ENCODE results near the gene SLC13A5.
"Not testable (repeated sequence)": the region's sequence is repeated elsewhere in the genome, so short reads cannot be mapped to it uniquely, and the experiment has no call there.

SLC13A5 gene

GRCh38 chr17:6683081-6683684 lies 30.0 kb downstream of the SLC13A5 start:
- no peak for DNase-seq

- DNase-seq = no peak
These were observed 30.8 kb downstream of the SLC13A5 start for GRCh38 chr17:6682339-6682738.

- DNase-seq = no peak
These were observed 31.5 kb downstream of the SLC13A5 start for GRCh38 chr17:6681671-6682070.

- no peak for DNase-seq
These were observed 32.0 kb downstream of the SLC13A5 start for GRCh38 chr17:6681176-6681575.

- DNase-seq = no peak
These were observed 33.9 kb downstream of the SLC13A5 start for GRCh38 chr17:6679241-6679640.

GRCh38 chr17:6677946-6678345 lies 35.2 kb downstream of the SLC13A5 start:
- no peak for DNase-seq

- no peak for DNase-seq
These were observed 35.9 kb downstream of the SLC13A5 start for GRCh38 chr17:6677158-6677831.

GRCh38 chr17:6676802-6677157 lies 36.4 kb downstream of the SLC13A5 start:
- DNase-seq = no peak

GRCh38 chr17:6675201-6675825 lies 37.9 kb downstream of the SLC13A5 start:
- DNase-seq = no peak

- no peak for DNase-seq
These were observed 38.6 kb downstream of the SLC13A5 start for GRCh38 chr17:6674586-6674985.

- DNase-seq = no peak
These were observed 41.7 kb downstream of the SLC13A5 start for GRCh38 chr17:6671431-6671830.

- no peak for DNase-seq
These were observed 42.2 kb downstream of the SLC13A5 start for GRCh38 chr17:6670999-6671398.

GRCh38 chr17:6670571-6670970 lies 42.6 kb downstream of the SLC13A5 start:
- no peak for DNase-seq

GRCh38 chr17:6669479-6670212 lies 43.5 kb downstream of the SLC13A5 start:
- no peak for DNase-seq

GRCh38 chr17:6668727-6669425 lies 44.3 kb downstream of the SLC13A5 start:
- DNase-seq = no peak

- no peak for DNase-seq
These were observed 45.0 kb downstream of the SLC13A5 start for GRCh38 chr17:6668219-6668618.

GRCh38 chr17:6667516-6667915 lies 45.7 kb downstream of the SLC13A5 start:
- DNase-seq = no peak

- no peak for DNase-seq
These were observed 46.6 kb downstream of the SLC13A5 start for GRCh38 chr17:6666557-6666956.

- peak; percentile 13 for DNase-seq
These were observed 47.1 kb downstream of the SLC13A5 start for GRCh38 chr17:6666077-6666521.

- DNase-seq = not testable (repeated sequence)
These were observed 50.0 kb downstream of the SLC13A5 start for GRCh38 chr17:6663200-6663599.

- no peak for DNase-seq
These were observed 51.7 kb downstream of the SLC13A5 start for GRCh38 chr17:6661464-6661848.

- no peak for DNase-seq
These were observed 52.2 kb downstream of the SLC13A5 start for GRCh38 chr17:6660805-6661463.

GRCh38 chr17:6660101-6660500 lies 53.1 kb downstream of the SLC13A5 start:
- DNase-seq = no peak
